GM12864 (cell line): ENCODE results near the gene PLBD2.
"Not testable (repeated sequence)": the region's sequence is repeated elsewhere in the genome, so short reads cannot be mapped to it uniquely, and the experiment has no call there.

ENCODE experiments used
- DNase-seq: peaks from one replicate; pipeline ENCODE4 v3.0.0-alpha.2; 2011; ENCODE audit warnings: low read depth
- H3K4me3 ChIP-seq: 2 replicates; pipeline ENCODE4 v1.5.1; 2011; ENCODE audit warnings: mild to moderate bottlenecking, low read depth, low read length, control low read depth
- TF ChIP-seq, protein P1 (sequence below): IDR thresholded peaks from 2 replicates; pipeline ENCODE4 v1.5.1; 2011; ENCODE audit warnings: low read depth, mild to moderate bottlenecking, moderate library complexity, low read length, control low read depth, inconsistent platforms; ENCODE audit errors: missing control alignments

Gene PLBD2

DNA sequence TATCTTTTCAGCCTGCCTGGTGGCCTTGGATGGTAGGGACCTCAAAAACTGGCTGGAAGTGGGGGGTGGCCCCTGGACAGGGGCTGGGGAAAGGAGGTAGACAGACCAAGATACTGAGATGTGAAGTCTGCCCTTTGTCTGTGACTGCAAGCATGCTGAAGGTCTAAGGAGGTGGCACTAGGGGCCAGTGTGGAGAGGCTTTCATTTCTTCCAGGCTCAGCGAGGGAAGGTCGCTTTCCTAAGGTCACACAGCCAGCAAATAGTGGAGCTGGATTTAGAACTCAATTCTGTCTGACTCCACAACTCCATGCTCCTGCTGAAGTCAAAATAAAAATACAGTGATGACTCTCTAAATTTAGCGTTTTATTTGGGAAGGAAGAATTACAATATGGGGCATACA is 11.3 kb upstream of the PLBD2 start:
- H3K4me3 ChIP-seq = no peak overlapping the region
- DNase-seq = no peak
- TF ChIP-seq, protein P1, sequence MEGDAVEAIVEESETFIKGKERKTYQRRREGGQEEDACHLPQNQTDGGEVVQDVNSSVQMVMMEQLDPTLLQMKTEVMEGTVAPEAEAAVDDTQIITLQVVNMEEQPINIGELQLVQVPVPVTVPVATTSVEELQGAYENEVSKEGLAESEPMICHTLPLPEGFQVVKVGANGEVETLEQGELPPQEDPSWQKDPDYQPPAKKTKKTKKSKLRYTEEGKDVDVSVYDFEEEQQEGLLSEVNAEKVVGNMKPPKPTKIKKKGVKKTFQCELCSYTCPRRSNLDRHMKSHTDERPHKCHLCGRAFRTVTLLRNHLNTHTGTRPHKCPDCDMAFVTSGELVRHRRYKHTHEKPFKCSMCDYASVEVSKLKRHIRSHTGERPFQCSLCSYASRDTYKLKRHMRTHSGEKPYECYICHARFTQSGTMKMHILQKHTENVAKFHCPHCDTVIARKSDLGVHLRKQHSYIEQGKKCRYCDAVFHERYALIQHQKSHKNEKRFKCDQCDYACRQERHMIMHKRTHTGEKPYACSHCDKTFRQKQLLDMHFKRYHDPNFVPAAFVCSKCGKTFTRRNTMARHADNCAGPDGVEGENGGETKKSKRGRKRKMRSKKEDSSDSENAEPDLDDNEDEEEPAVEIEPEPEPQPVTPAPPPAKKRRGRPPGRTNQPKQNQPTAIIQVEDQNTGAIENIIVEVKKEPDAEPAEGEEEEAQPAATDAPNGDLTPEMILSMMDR = no peak

DNA sequence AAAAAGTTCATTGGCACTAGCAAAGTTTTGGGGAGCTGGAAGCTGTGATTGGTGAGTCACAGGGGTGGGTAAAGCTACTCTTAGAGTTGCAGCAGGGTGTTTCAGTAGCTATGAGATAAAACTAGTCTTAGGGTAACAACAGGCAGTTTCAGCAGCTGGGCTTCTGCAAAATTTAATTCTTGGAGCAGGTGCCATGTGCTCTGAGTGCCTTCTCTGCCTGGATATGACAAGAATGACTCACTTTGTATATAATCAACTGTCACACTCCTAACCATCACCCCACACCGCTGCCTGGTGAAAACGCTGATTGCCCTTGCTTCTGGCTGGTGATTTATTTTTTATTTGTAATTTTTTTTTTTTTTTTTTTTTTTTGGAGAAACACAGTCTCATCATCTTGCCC is 10.5 kb upstream of the PLBD2 start:
- no peak overlapping the region for H3K4me3 ChIP-seq
- TF ChIP-seq, protein P1 = no peak
- DNase-seq = no peak

GRCh38 chr12:113348849-113349536 is 9.4 kb upstream of the PLBD2 start:
- H3K4me3 ChIP-seq = no peak overlapping the region
- DNase-seq = no peak
- TF ChIP-seq, protein P1 = no peak

DNA sequence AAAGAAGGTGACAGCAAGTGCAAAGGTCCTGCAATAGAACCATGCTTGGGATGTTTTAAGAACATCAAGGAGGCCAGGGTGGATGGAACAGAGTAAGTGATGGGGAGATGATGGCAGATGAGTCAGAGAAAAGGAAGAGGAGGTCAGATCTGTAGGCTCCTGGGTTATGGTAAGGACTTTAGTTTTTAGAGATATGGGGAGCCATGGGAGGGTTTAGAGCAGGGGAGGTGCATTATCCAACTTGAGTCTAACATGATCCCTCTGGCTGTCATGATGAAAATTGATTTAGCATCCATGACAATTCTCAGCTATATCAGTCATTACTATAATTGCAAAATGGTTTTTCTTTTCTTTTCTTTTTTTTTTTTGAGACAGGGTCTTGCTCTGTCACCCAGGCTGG is 7.3 kb upstream of the PLBD2 start:
- H3K4me3 ChIP-seq = no peak overlapping the region
- TF ChIP-seq, protein P1 = no peak
- no peak for DNase-seq

GRCh38 chr12:113354192-113354591 is 4.2 kb upstream of the PLBD2 start:
- not testable (repeated sequence) for DNase-seq, H3K4me3 ChIP-seq

DNA sequence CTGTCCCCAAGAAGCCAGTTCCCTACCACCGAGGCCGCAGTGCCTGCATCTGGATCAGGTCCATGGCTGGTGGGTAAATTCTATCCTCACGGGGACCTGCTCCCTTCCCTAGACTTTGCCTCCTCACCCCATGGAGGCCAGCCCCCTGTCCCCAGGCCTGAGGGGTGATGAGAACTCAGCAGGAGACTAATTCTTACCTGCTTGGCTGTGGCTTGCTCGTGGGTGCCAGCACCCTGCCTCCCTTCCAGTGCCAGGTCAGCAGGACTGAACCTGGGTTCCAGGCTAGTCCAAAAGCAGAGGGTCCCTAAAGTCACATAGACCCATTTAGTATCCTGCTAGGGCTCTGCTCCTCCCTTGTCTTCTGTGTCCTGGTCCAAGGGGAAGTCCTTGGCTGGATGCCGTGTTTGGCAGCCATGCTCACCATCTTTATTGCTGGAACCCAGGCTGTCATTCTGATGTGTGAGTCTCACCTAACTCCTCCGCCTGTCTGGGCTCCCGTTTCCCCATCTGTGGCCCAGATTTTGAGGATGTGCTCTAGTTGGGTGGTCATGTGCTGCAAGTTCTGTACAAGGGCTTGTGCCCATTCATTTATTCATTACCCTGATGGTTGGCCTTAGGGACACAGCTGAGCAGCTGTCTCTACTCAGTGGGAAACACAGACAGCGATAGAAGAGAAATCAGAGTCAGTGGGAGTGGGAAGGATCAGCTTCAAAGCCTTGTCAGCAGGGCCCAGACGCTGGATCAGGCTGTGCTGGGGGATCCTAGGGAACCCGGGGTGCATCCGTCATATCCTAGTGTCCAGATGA is 949 bp downstream of the PLBD2 start:
- TF ChIP-seq, protein P1 = no peak
- DNase-seq = no peak
- peak overlapping the region; percentile 70 for H3K4me3 ChIP-seq

DNA sequence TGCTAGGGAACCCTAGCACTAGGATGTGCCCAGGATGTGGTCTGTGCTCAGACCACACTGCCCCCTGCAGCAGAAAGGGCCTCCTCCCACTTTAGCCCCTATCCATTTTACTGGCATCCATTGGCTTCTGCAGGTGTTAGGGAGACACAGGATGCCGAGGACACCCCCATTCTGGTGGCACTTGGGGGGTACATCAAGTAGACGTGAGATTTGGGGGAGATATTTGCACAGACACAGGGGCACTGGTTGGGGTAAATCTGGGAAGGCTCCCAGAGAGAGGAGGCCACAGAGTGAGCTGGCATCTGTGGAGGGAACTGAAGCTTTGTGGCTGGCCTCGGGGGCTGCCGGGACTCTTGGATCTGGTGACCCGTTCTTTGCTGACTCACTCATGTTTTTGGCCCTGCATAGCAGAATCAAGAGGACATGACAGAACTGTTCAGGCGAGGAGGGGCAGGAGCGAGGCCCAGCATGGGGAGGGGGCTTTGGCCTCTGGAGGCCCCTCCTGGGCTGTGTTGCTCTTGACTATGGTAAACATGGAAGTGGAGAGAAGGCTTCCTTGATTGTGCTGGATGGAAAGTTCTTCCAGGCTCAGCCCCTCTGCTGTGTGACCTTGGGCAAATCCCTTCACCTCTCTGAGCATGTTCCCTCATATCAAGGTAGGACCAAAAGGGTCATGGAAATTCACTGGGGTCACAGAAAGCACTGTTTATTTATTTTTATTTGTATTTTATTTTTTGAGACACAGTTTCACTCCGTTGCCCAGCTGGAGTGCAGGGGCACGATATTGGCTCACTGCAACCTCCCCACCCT is 1.8 kb downstream of the PLBD2 start:
- TF ChIP-seq, protein P1 = peak; percentile 7
- H3K4me3 ChIP-seq = peak overlapping the region; percentile 70; the same call in 1 of the 2 replicates
- DNase-seq = no peak
